HEK293 (cell line): ENCODE data around the gene HMGN1.
A peak's percentile ranks its signal among the peaks of the same experiment; 100 is the strongest.

ENCODE experiments used
- GFI1B ChIP-seq: fragments of 450-650 bp; formaldehyde crosslinking; IDR thresholded peaks from 2 replicates; pipeline ENCODE4 v1.5.1; 2016; ENCODE audit warnings: missing biosample characterization, missing genetic modification characterization
- GLIS2 ChIP-seq: fragments of 450-650 bp; formaldehyde crosslinking; IDR thresholded peaks from 2 replicates; pipeline ENCODE4 v1.5.1; 2016; ENCODE audit warnings: missing biosample characterization, missing genetic modification characterization
- INSM2 ChIP-seq: fragments of 450-650 bp; formaldehyde crosslinking; IDR thresholded peaks from 2 replicates; pipeline ENCODE4 v1.5.1; 2016; ENCODE audit warnings: missing biosample characterization, missing genetic modification characterization
- KLF10 ChIP-seq: fragments of 450-650 bp; IDR thresholded peaks from 2 replicates; pipeline ENCODE4 v1.5.1; 2018; ENCODE audit warnings: missing biosample characterization, mild to moderate bottlenecking, missing genetic modification characterization
- OVOL3 ChIP-seq: fragments of 450-650 bp; formaldehyde crosslinking; IDR thresholded peaks from 2 replicates; pipeline ENCODE4 v1.5.1; 2016; ENCODE audit warnings: missing biosample characterization, missing genetic modification characterization
- TSHZ1 ChIP-seq: fragments of 450-650 bp; formaldehyde crosslinking; IDR thresholded peaks from 2 replicates; pipeline ENCODE4 v1.5.1; 2016; ENCODE audit warnings: missing biosample characterization, missing genetic modification characterization, borderline replicate concordance
- ZBTB26 ChIP-seq: fragments of 450-650 bp; formaldehyde crosslinking; optimal IDR thresholded peaks from 2 replicates; pipeline ENCODE3; 2016; ENCODE audit warnings: missing biosample characterization, mild to moderate bottlenecking, missing genetic modification characterization
- ZBTB44 ChIP-seq: fragments of 450-650 bp; IDR thresholded peaks from 2 replicates; pipeline ENCODE4 v1.5.1; 2018; ENCODE audit warnings: missing biosample characterization, mild to moderate bottlenecking, missing genetic modification characterization
- ZBTB6 ChIP-seq: fragments of 450-650 bp; formaldehyde crosslinking; IDR thresholded peaks from 2 replicates; pipeline ENCODE4 v1.5.1; 2017; ENCODE audit warnings: missing biosample characterization, missing genetic modification characterization
- ZEB2 ChIP-seq: fragments of 450-650 bp; formaldehyde crosslinking; IDR thresholded peaks from 2 replicates; pipeline ENCODE4 v1.5.1; 2016; ENCODE audit warnings: missing biosample characterization, missing genetic modification characterization
- ZNF132 ChIP-seq: fragments of 450-650 bp; formaldehyde crosslinking; IDR thresholded peaks from 2 replicates; pipeline ENCODE4 v1.5.1; 2017; ENCODE audit warnings: missing biosample characterization, missing genetic modification characterization, borderline replicate concordance
- ZNF133 ChIP-seq: fragments of 450-650 bp; formaldehyde crosslinking; IDR thresholded peaks from 2 replicates; pipeline ENCODE4 v1.5.1; 2016; ENCODE audit warnings: missing biosample characterization, missing genetic modification characterization
- ZNF202 ChIP-seq: fragments of 450-650 bp; formaldehyde crosslinking; IDR thresholded peaks from 2 replicates; pipeline ENCODE4 v1.5.1; 2016; ENCODE audit warnings: missing biosample characterization, missing genetic modification characterization, borderline replicate concordance
- ZNF211 ChIP-seq: fragments of 450-650 bp; formaldehyde crosslinking; IDR thresholded peaks from 2 replicates; pipeline ENCODE4 v1.5.1; 2016; ENCODE audit warnings: low read depth, missing biosample characterization, missing genetic modification characterization
- ZNF280D ChIP-seq: fragments of 450-650 bp; formaldehyde crosslinking; IDR thresholded peaks from 2 replicates; pipeline ENCODE4 v1.5.1; 2016; ENCODE audit warnings: missing biosample characterization, missing genetic modification characterization
- ZNF292 ChIP-seq: fragments of 450-650 bp; formaldehyde crosslinking; IDR thresholded peaks from 2 replicates; pipeline ENCODE4 v1.5.1; 2016; ENCODE audit warnings: low read depth, missing biosample characterization, missing genetic modification characterization, borderline replicate concordance
- ZNF311 ChIP-seq: fragments of 450-650 bp; formaldehyde crosslinking; IDR thresholded peaks from 2 replicates; pipeline ENCODE4 v1.5.1; 2017; ENCODE audit warnings: missing biosample characterization, missing genetic modification characterization, borderline replicate concordance
- ZNF335 ChIP-seq: fragments of 450-650 bp; formaldehyde crosslinking; conservative IDR thresholded peaks from 2 replicates; pipeline ENCODE4 v1.5.1; 2016; ENCODE audit warnings: missing biosample characterization, missing genetic modification characterization
- ZNF558 ChIP-seq: fragments of 450-650 bp; formaldehyde crosslinking; IDR thresholded peaks from 2 replicates; pipeline ENCODE4 v1.5.1; 2016; ENCODE audit warnings: missing biosample characterization, missing genetic modification characterization
- ZNF561 ChIP-seq: fragments of 450-650 bp; IDR thresholded peaks from 2 replicates; pipeline ENCODE4 v1.5.1; 2018; ENCODE audit warnings: missing biosample characterization, missing genetic modification characterization, borderline replicate concordance
- ZNF600 ChIP-seq: fragments of 450-650 bp; formaldehyde crosslinking; IDR thresholded peaks from 2 replicates; pipeline ENCODE4 v1.5.1; 2016; ENCODE audit warnings: missing biosample characterization, missing genetic modification characterization
- ZNF624 ChIP-seq: fragments of 450-650 bp; formaldehyde crosslinking; IDR thresholded peaks from 2 replicates; pipeline ENCODE4 v1.5.1; 2017; ENCODE audit warnings: missing biosample characterization, missing genetic modification characterization
- ZNF701 ChIP-seq: fragments of 450-650 bp; formaldehyde crosslinking; IDR thresholded peaks from 2 replicates; pipeline ENCODE4 v1.5.1; 2016; ENCODE audit warnings: missing biosample characterization, missing genetic modification characterization
- ZNF768 ChIP-seq: fragments of 450-650 bp; formaldehyde crosslinking; IDR thresholded peaks from 2 replicates; pipeline ENCODE4 v1.5.1; 2018; ENCODE audit warnings: missing biosample characterization, mild to moderate bottlenecking, missing genetic modification characterization
- ZSCAN30 ChIP-seq: fragments of 450-650 bp; IDR thresholded peaks from 2 replicates; pipeline ENCODE4 v1.5.1; 2018; ENCODE audit warnings: missing biosample characterization, mild to moderate bottlenecking, missing genetic modification characterization, moderate library complexity

Gene HMGN1

GRCh38 chr21:39312112-39313041 is 36.5 kb downstream of the HMGN1 start (continued):
- TF ChIP-seq TSHZ1 (no peak), ZNF132 (tag by site-specific recombination) (no peak), ZNF133 (no peak), ZNF600 (no peak), ZBTB44 (no peak), OVOL3 (tag by site-specific recombination) (no peak), ZNF768 (tag by site-specific recombination) (no peak), ZNF558 (no peak), ZEB2 (peak; percentile 76), ZNF311 (no peak), ZNF335 (peak; percentile 35; the same call in 1 of the 2 replicates), ZNF624 (tag by site-specific recombination) (no peak), ZNF202 (tag by site-specific recombination) (no peak), ZBTB6 (tag by site-specific recombination) (no peak), ZNF701 (tag by site-specific recombination) (no peak), KLF10 (peak; percentile 97), ZNF561 (tag by site-specific recombination) (no peak), INSM2 (tag by site-specific recombination) (peak; percentile 30; the same call in 1 of the 2 replicates), GFI1B (tag by site-specific recombination) (no peak), ZBTB26 (tag by site-specific recombination) (no peak), ZNF292 (no peak), GLIS2 (tag by site-specific recombination) (peak; percentile 99), ZNF211 (tag by site-specific recombination) (no peak), ZSCAN30 (no peak), ZNF280D (tag by site-specific recombination) (no peak)
